RWPE1 (cell line): ENCODE data around the gene CHRNG.

ENCODE experiments used
- CTCF ChIA-PET: fragments of 350-600 bp; sonication (Branson Sonifier 250); formaldehyde crosslinking; extraction: SDS; loops from one replicate; lab custom pipeline; 2021; lab: Yijun Ruan, JAX
- POLR2A ChIA-PET: fragments of 400-600 bp; formaldehyde crosslinking; extraction: SDS; loops from one replicate; lab custom pipeline; 2020; ENCODE audit warnings: antibody characterized with exemption; ENCODE audit not compliant: low non-redundant PET; lab: Yijun Ruan, JAX
- DNase-seq: peaks from one replicate; pipeline ENCODE4 v3.0.0; 2012; ENCODE audit warnings: low spot score
- H3K27ac ChIP-seq: fragments of 450-650 bp; 2 replicates; pipeline ENCODE4 v1.5.1; 2017
- CTCF ChIP-seq: fragments of 450-650 bp; conservative IDR thresholded peaks from 2 replicates; pipeline ENCODE4 v1.5.1; 2017; ENCODE audit warnings: low read depth, mild to moderate bottlenecking

The CHRNG gene

GRCh38 chr2:232537499-232537898, 2.0 kb upstream of the CHRNG start:
- no peak overlapping the region for H3K27ac ChIP-seq
- CTCF ChIA-PET, result no interaction called here
- TF ChIP-seq CTCF, result no peak
- POLR2A ChIA-PET, result interaction anchor here (0.6 kb wide), 1 partner anchor 13 kb away, joined by 3 read pairs; the partner anchor contains the start of genes EIF4E2 and TIGD1
- no peak for DNase-seq

- no peak for TF ChIP-seq CTCF
- no peak for DNase-seq
- ChIA-PET POLR2A (no interaction called here), CTCF (no interaction called here)
- no peak overlapping the region for H3K27ac ChIP-seq
Observed at GRCh38 chr2:232538671-232539070, 821 bp upstream of the CHRNG start.

GRCh38 chr2:232540441-232541041, 1.0 kb downstream of the CHRNG start:
- H3K27ac ChIP-seq, result no peak overlapping the region
- POLR2A ChIA-PET, result no interaction called here
- CTCF ChIA-PET, result no interaction called here

GRCh38 chr2:232541195-232541960, 1.9 kb downstream of the CHRNG start:
- POLR2A ChIA-PET, result no interaction called here
- CTCF ChIA-PET, result interaction anchor here (0.6 kb wide), 1 partner anchor 64 kb away, joined by 3 read pairs; no protein-coding TSS in a partner anchor
- TF ChIP-seq CTCF, result no peak
- no peak overlapping the region for H3K27ac ChIP-seq
- no peak for DNase-seq

More at GRCh38 chr2:232540441-232541041, 1.0 kb downstream of the CHRNG start:
- DNase-seq, result no peak
- TF ChIP-seq CTCF, result no peak

- ChIA-PET POLR2A (no interaction called here), CTCF (no interaction called here)
Observed at GRCh38 chr2:232541961-232542714, 2.6 kb downstream of the CHRNG start.

More at GRCh38 chr2:232541961-232542714, 2.6 kb downstream of the CHRNG start:
- peak overlapping the region; percentile 5; the same call in 1 of the 2 replicates for H3K27ac ChIP-seq
- DNase-seq, result no peak
- TF ChIP-seq CTCF, result no peak
